Mucosa of rectum (tissue), 2 donors: ENCODE measurements around the gene GRIP2.

ENCODE experiments used
- H3K27ac ChIP-seq, 2 donors: one replicate each; pipeline ENCODE4 v1.7.0; 2013; ENCODE audit warnings: inconsistent platforms in 2 of 2, low read depth in 2 of 2, low read length in 2 of 2
- H3K27me3 ChIP-seq, 2 donors: one replicate each; pipeline ENCODE4 v1.7.0; 2013; ENCODE audit warnings: low read length in 2 of 2; ENCODE audit not compliant: control insufficient read depth in 2 of 2, insufficient read depth in 2 of 2
- H3K36me3 ChIP-seq, 2 donors: one replicate each; pipeline ENCODE4 v1.7.0; 2013; ENCODE audit warnings: low read length in 2 of 2; ENCODE audit not compliant: control insufficient read depth in 2 of 2, insufficient read depth in 2 of 2
- H3K4me1 ChIP-seq, 2 donors: one replicate each; pipeline ENCODE4 v1.7.0; 2013; ENCODE audit warnings: low read length in 2 of 2, mild to moderate bottlenecking in 1 of 2; ENCODE audit not compliant: control insufficient read depth in 2 of 2, insufficient read depth in 2 of 2
- H3K4me3 ChIP-seq, 2 donors: one replicate each; pipeline ENCODE4 v1.7.0; 2013; ENCODE audit warnings: low read length in 2 of 2
- H3K9ac ChIP-seq, 2 donors: one replicate each; pipeline ENCODE4 v1.7.0; 2013; ENCODE audit warnings: low read length in 2 of 2, low read depth in 1 of 2, mild to moderate bottlenecking in 1 of 2
- H3K9me3 ChIP-seq, 2 donors: one replicate each; pipeline ENCODE4 v1.7.0; 2013; ENCODE audit warnings: low read length in 2 of 2; ENCODE audit not compliant: control insufficient read depth in 2 of 2
- donor health status: healthy.
- donor health status: Normal muscosa, but diverticular disease.

The GRIP2 gene

DNA sequence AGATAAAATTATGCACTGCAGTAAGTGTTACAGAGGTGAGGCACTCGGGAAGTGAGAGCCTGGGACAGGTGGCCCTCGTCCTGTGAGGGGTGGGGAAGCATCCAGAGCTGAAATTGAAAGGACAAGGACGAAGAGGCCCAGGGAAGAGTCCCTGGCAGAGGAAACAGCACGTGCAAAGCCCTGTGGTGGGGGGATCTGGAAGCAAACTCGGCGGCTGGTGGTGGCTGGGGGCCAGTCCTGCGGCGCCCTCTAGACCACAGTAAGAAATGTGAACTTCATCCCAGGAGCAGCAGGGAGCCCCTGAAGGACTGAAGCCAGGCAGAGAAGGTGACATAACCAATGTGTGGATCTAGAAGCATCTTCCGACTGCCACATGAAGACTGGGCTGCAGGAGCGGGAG is 42.8 kb downstream of the GRIP2 start:
- Histone ChIP-seq H3K27ac (no peak overlapping the region), H3K27me3 (no peaks in the 10 kb centered on the region), H3K9me3 (no peaks in the 10 kb centered on the region), H3K4me1 (no peaks in the 10 kb centered on the region), H3K4me3 (no peak overlapping the region), H3K9ac (no peak overlapping the region), H3K36me3 (no peaks in the 10 kb centered on the region)

DNA sequence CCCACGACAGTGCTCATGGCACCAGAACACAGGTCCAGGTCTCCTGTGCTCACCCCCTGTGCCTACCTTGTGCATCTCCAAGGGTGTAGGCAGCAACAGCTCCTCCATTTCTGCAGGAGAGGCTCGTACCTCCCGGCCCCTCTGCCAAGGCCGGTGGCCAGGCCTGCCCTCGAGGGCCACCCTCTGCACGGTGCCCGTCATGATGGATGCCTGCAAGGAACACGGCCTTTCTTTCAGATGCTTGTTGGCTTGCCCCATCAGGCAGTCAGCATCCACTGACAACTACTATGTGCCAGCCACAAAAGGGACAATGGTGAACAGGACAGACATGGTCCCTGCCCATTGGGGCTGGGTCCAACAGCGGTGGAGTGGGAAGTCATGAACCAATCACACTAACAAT is 43.8 kb downstream of the GRIP2 start:
- Histone ChIP-seq H3K4me1 (no peaks in the 10 kb centered on the region), H3K4me3 (no peak overlapping the region), H3K9me3 (no peaks in the 10 kb centered on the region), H3K27ac (no peak overlapping the region), H3K27me3 (no peaks in the 10 kb centered on the region), H3K9ac (no peak overlapping the region), H3K36me3 (no peaks in the 10 kb centered on the region)

DNA sequence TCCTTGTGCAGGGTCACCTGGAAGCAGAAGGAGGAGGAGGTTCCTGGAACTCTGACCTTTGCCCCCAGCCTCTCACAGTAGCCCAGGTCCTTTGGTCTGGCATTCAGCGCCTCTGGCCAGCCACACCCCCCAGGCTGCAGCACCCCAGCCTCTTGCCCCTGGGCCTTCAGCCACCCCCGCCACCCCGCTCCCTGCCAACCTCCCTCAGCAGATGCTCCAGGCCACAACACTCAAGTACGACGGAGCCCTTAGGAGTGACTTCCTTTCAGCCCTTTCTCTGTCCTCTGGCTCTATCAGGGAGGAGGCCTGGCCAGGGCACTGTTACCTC is 45.2 kb downstream of the GRIP2 start:
- H3K9ac ChIP-seq: no peak overlapping the region
- no peaks in the 10 kb centered on the region for H3K9me3 ChIP-seq
- H3K4me3 ChIP-seq: no peak overlapping the region
- no peaks in the 10 kb centered on the region for H3K36me3 ChIP-seq
- no peak overlapping the region for H3K27ac ChIP-seq
- H3K4me1 ChIP-seq: no peaks in the 10 kb centered on the region
- no peaks in the 10 kb centered on the region for H3K27me3 ChIP-seq

DNA sequence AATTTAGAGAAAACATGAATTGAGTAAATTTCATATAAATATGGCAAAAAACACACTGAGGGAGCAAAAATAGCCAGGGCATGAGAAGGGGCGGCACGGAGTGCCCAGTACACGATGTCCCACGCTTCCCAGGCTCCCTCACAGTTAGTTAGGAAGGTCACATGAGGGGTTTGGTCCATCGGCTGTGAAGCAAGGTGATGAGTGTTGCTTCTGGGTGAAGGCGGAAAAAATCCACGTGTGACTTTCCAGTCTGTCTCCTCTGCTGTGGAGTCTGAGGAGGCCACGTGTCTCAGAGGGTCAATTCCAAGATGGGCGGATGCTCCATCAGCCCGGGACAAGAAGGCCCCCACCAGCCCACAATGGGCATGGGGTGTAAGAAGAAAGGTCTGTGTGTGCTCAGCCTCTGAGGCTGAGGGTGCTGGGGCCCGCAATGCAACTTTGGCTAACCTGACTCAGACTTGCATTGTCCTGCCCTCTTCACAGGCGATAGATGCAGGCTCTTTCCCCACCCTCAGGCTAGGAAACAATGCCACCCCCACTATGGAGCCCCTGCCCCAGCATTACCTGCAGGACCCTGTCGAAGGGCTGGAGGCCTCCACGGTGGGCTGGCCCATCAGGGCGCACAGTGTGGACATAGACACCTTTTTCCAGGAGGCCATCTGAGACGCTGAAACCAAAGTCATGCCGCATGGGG is 45.7 kb downstream of the GRIP2 start:
- Histone ChIP-seq H3K4me1 (no peaks in the 10 kb centered on the region), H3K4me3 (no peak overlapping the region), H3K27me3 (no peaks in the 10 kb centered on the region), H3K9me3 (no peaks in the 10 kb centered on the region), H3K27ac (no peak overlapping the region), H3K9ac (no peak overlapping the region), H3K36me3 (no peaks in the 10 kb centered on the region)

- Histone ChIP-seq H3K27ac (no peak overlapping the region), H3K4me3 (no peak overlapping the region), H3K36me3 (no peaks in the 10 kb centered on the region), H3K27me3 (no peaks in the 10 kb centered on the region), H3K9ac (no peak overlapping the region), H3K9me3 (no peaks in the 10 kb centered on the region), H3K4me1 (no peaks in the 10 kb centered on the region)
These were observed 46.9 kb downstream of the GRIP2 start for GRCh38 chr3:14492948-14493881.

DNA sequence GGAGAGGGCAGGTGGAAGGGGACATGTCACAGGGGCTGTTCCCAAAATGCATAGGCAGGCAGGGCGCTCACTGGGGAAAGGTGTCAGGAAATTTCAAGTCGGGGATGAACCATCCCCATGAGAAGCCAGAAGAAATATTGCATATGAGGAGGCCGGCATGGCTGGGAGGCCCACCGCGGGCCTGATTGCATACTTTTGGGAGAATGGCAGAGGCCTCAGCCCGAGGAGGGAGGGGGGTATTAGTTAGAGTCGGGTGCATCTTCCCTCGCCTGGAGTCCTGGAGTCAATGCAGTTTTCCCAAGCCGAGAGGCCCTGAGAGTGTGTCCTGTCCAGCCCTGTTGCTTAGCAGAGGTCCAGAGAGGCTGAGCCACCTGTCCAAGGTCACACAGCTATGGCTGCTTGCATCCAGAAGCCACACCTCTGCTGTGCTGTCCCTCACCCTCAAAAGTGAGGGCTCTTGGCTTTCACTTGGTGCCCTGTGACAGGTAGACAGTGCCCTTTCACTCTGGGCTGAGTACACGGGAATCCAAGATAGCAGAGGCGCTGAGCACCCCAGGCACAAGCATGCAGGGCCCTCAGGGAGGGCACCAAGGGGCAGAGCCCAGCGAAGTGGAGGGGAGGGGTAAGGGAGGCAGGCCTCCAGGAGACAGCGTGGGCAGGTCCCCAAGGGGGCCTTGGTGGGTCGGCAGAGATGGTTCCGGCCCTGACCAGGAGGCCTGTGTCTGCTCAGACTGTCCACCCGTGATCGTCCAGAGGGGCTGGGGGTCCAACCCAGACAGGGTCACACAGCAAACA is 48.5 kb downstream of the GRIP2 start:
- H3K27ac ChIP-seq: no peak overlapping the region
- H3K36me3 ChIP-seq: no peaks in the 10 kb centered on the region
- no peaks in the 10 kb centered on the region for H3K9me3 ChIP-seq
- no peak overlapping the region for H3K9ac ChIP-seq
- no peaks in the 10 kb centered on the region for H3K4me1 ChIP-seq
- H3K27me3 ChIP-seq: no peaks in the 10 kb centered on the region
- no peak overlapping the region for H3K4me3 ChIP-seq

DNA sequence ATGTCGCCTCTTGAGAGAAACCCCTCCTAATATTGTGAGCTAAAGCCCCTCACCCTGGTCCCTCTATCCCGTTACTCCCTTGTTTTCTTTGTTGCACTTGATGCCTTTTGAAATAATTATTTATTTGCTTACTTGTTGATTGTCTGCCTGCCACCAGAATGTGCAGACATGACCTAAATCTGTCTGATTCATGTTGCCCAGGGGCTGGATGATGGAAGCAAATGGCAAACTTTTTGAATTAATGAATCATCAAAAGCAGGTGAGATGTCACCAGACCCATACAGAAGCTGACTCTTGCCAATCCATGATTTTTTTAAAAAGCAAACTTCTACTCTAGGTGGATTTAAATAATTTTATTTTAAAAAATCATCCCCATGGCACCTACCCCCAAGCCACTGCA is 49.3 kb downstream of the GRIP2 start:
- H3K27ac ChIP-seq: no peak overlapping the region
- H3K4me3 ChIP-seq: no peak overlapping the region
- no peak overlapping the region for H3K9ac ChIP-seq
- no peaks in the 10 kb centered on the region for H3K4me1 ChIP-seq
- no peaks in the 10 kb centered on the region for H3K36me3 ChIP-seq
- H3K27me3 ChIP-seq: no peaks in the 10 kb centered on the region
- no peaks in the 10 kb centered on the region for H3K9me3 ChIP-seq

DNA sequence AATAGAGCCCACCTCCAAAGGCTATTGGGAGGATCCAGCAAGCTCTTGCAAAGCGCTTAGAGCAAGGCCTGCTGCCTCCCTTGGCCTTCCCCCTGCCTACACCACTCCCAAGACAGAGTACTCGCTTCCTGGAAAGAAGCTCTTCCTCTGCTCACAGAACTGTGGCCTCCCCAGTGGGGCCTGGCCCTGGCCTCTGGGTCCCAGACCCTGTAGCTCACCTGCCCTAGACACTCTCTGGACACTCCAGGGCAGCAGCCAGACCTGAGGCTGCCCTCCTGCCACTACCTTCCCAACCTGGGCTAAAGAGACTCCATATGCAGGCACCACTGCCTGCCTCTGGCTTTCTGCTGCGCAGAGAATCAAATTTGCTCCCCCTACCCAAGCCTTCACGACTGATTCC is 49.9 kb downstream of the GRIP2 start:
- Histone ChIP-seq H3K4me1 (no peaks in the 10 kb centered on the region), H3K27ac (no peak overlapping the region), H3K27me3 (no peaks in the 10 kb centered on the region), H3K36me3 (no peaks in the 10 kb centered on the region), H3K9me3 (no peaks in the 10 kb centered on the region), H3K9ac (no peak overlapping the region), H3K4me3 (no peak overlapping the region)

- Histone ChIP-seq H3K9ac (no peak overlapping the region), H3K27me3 (no peaks in the 10 kb centered on the region), H3K9me3 (no peaks in the 10 kb centered on the region), H3K4me1 (no peaks in the 10 kb centered on the region), H3K4me3 (no peak overlapping the region), H3K36me3 (peaks cover 0 to 2% of the 10 kb centered on the region in 2 donors), H3K27ac (no peak overlapping the region)
These were observed 50.5 kb downstream of the GRIP2 start for GRCh38 chr3:14489641-14490040.
